ENCODE measurements around the gene CREBBP.
"Not testable (repeated sequence)": the region's sequence is repeated elsewhere in the genome, so short reads cannot be mapped to it uniquely, and the experiment has no call there.

CREBBP gene

DNA sequence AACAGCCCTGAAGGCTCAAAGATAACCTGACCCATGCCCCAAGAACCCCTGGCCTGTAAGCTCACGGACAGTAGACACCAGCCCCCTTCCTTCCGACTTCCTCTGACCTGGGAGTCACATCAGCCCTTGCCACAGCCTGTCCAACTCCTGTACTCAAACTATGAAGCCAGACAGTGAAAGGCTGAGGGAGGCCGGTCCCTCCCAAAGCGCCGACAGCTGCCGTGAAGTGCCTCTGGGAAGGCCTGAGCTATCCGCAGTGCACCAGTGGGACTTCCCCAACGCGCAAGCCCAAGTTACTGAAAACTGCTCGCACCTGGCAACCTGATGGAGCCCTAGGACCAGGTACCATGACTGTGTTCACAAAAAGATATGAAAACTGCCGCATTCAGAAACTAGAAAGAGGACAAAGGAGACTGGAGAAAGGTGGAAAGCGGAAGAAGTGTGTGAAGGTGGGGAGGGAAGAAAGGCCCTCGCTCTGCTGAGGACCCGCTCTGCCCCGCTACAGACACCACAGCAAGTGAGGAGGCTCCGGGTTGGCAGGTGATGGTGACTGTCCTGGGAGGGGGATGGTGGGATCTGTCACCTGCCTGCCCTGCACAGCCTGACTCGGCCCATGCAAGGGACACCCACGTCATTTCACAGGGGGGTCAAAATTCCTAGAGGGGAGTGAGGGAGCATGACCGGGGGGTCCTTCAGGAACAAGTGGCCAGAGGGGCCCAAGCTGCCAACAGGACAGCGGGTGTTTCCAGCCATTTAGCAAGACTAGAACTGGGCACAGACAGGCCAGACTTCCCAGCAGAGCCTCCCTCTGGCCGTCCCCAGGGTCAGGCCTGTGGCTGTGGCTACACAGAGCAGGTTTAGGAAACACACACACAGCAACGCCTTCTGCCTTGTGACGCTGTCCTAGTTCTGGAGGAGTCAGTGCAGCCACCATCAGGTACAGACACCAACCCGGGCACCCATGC, 150.1 kb downstream of the CREBBP start:
- no peak for DNase-seq

DNA sequence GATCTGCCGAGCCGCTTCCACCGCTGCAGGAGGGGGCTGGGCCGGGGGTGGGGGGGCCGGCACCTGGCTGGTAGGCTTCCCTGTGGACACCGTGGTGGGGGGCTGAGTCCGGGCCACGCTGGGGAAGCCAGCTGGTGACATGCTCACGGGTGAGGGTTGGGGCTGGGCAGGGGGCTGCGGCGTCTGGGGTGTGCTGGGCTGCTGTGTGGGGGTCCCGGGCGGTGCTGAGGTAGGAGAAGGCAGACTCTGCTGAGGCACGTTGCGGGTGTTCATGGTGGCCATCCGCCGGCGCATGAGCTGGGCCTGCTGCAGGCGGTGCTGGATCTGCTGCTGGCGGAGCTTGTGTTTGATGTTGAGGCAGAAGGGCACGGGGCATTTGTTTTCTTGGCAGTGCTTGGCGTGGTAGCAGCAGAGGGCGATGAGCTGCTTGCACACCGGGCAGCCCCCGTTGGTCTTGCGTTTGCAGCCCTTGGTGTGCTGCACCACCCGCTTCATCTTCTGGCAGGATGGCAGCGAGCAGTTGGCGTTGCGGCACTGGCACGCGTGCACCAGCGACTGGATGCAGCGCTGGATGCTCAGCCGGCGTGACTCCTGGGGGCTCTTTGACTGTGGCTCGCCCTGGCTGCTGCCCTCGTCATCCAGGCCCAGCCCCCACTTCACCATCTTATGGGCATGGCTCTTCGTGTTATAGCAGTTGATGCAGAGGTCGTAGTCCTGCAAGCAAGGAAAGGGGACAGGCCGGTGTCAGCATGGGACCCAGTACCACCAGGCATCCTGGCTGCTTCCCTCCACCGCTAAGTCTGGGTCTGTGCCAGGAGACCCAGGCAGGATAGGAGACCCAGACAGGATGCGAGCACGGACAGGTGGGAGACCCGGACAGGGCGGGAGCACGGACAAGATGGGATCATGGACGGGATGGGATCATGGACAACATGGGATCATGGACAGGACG, 151.1 kb downstream of the CREBBP start:
- no peak for DNase-seq

DNA sequence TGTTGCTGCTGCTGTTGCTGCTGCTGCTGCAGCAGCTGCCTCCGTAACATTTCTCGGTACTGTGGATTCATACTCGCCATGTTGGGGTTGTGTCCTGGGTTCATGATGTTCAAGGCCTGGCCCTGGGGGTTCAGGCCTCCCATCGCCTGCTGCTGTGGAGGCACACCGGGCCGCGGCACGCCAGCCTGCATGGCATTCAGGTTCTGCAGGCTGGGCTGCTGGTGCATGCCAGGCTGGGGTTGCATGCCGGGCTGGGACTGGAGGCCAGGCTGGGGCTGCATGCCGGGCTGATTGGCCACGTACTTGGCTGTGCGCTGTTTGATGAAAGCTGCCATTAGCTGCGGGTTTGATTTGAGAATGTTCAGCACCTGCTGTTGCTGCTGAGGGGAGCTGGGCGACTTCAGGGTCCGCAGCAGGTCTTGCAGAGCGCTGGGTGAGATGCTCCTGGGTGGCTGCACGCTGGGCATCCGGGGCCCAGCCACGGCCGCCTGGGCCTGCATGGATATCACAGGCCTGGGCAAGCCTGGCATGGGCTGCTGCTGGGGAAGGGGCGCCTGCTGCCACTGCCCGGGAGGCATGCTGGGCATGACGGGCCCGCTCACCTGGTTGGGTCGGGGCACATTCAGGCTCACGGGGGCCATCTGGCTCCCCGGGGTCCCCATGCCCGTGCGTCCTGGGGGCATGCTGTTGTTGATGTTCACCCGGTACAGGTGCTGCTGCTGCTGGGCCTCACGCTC, 151.9 kb downstream of the CREBBP start:
- DNase-seq = no peak

DNA sequence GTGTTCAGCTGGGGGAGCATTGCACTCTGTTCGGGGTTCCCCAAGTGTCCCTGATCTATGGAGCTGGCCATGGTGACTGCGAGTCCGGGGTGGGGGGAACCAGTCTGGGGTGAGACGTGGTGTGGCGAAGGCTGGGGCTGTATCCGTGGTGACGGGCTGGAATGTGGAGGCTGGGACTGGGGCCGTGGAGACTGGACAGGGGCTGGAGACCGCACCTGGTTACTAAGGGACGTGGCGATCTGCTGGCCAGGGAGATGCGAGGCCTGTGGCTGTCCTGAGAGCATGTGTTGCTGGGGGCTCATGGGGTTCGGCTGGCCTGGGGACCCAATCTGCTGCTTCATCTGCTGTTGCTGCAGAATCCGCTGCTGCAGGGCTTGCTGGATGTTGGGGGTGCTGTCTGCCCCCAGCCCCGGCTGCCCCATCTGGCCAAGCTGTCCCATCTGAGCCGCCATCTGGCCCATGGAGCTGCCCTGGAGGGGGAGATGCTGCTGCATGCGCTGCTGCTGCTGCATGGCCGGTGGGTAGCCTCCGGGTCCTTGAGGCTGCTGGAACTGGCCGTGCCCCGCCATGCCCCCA, 152.6 kb downstream of the CREBBP start:
- DNase-seq = no peak

DNA sequence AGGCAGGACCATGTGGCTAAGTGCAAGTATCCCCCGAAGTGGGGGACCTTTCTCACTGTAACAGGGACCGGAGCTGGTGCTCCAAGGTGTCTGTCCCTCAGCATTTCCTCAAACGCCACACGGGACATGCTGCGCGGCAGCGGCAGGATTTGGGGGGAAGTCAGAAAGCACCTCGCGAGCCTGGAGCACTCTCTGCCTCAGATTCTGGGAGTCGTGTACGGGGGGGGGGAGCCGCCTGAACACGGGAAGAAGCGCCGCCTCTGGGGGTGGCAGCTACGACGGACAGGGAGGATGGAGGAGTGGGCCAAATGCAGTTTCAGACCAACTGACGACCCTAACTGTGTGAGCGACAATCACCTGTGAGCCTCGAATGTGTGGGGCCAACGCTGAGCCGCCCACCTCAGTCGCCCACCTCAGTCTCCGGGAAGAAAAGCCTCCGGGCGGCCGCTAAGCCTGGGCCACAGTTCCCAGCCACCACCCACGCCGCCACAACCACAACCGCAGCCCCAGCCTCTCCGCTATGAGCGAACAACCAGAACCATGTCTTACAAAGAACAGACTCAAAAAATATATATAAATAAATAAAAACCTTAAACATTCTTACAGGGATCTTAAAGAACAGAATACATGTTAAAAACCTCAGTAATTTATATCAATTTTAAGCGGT, 154.4 kb downstream of the CREBBP start:
- no peak for DNase-seq

DNA sequence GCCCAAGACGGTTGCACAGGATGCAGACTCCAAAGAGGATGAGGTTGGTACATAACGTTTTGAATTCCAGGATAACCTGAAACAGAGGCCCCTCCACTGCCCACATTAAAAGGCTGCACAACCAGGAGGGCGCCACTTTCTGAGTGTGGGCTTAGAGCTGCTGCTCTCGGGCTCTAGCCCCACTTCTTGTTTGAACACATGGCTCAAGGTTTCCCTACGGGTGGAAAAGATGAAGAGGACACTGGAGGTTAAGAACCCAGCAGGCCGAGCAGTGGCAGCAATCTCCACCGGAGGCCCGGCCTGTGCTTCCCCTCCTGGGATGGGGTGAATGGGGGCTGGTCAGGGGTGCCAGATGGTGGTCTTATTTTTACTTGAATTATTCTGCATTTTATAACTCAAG, 155.2 kb downstream of the CREBBP start:
- DNase-seq = no peak

DNA sequence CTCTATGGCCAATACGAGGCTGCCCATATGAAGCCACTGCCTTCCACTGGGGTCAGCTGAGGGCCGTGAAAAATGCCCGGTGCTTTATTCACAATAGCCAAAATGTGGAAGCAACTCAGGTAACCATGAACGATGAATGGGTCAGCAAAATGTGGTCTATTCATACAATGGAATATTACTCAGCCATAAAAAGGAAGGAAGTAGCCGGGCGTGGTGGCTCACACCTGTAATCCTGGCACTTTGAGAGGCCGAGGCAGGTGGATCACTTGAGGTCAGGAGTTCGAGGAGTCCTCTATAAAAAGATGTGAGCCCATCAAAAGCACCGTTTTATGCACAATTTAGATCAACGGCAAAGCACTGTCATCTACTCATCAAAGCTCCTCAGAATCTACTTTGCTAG, 158.0 kb downstream of the CREBBP start:
- no peak for DNase-seq

DNA sequence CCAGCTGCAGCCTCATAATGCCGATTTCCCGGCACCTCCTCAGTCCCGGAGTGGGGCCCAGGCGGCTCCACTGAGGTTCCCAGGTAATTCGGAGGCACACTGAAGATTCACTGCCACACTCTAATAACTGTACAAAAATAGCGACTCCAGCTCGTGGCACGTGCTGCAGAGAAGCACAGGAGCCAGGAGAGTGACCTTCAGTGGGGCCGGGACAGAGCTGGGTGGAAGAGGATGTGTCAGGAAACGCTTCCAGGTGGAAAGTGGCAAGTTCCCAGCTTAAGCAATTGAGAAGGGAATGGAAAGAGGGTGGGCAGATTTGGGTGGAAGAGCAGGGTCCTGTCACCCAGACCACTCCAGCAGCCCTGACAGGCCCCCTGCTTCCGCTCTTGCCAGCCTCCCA, 160.1 kb downstream of the CREBBP start:
- DNase-seq = no peak

DNA sequence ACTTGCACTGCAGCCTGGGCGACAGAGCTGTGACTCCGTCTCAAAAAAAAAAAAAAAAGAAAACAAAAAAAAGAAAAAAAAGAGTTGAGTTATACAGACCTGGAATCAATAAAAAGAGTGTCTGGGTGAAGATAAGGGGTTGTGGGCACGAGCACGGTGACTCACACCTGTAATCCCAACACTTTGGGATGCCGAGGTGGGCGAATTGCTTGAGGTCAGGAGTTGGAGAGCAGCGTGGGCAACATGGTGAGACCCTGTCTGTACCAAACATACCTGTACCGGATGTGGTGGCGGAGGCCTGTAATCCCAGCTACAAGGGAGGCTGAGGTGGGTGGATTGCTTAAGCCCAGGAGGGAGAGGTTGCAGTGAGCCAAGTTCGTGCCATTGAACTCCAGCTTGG, 161.9 kb downstream of the CREBBP start:
- no peak for DNase-seq

DNA sequence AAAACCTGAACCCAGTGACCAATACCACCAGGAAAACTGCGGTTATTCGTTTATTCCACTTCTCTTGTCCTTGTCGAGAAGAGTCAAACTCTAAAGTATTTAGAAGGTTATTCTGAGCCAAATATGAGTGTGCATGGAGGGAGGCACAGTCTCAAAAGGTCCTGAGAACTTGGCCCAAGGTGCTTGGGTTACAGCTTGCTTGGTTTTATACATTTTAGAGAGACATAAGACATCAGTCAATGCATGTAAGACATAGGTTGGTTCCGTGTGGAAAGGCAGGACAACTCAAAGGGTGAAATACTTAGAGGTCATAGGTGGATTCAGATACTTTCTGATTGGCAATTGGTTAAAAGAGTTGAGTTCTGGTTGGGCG, 162.5 kb downstream of the CREBBP start:
- DNase-seq = no peak

DNA sequence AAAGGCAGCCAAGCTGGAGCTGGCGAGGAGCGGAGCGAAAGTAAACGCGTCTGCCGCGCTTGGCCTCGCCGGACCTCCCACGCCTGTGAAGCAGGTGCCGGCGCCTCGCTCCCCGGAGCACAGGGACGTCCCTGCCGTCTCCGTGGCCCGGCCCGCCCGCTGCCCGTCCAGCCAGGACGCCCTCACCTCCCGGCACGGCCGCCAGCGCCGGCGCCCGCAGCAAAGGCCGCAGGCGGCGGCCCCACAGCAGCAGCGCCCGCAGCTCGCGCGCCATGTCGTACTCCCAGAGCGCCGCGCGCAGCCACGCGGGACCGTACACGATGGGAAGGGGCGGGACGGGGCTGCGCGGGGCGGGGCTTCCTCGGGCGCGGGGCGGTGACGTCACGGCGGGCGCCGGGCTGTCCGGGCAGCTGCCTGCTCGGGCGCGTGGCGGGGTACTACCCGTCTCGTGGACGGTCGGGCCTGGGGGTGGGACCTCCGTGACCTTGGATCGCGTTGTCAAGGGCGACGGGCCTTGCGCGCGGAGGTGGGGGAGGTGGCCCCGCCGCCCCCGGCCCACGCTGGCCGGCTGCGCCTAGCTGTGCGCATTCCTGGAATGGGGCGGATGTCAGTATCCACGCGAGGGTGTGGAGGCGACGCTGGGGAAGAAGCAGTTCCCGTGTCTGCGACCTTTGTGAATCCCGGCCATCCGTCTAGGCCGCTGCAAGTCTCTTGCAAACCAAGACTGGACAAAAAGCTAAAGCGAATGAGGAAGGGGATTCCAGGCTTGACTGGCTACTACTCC, 163.1 kb downstream of the CREBBP start, which contains the start of gene TRAP1:
TRAP1 (minus strand) TSS at position 290 of the 784 bp plus-strand sequence; CDS start at position 274, 16 bp downstream.
- DNase-seq = peak; percentile 68

DNA sequence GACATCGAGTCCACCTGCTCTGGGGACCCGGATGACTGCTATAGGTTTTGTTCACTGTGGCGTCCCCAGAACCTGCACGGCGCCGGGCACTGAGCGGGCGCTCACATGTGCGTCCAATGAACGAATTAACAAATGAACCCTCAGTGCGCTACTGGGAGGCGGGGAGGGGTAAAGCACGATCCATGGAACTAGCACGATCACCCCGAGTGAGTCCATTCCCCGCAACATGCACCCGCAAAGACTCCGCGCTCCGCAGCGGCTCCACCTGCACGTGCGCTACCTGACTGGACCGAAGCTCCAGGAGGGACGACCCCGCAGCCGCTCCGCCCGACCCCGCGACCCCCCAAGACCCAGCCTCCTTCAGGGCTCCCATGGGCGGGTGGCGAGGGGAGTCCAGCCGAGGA, 163.7 kb downstream of the CREBBP start:
- no peak for DNase-seq

DNA sequence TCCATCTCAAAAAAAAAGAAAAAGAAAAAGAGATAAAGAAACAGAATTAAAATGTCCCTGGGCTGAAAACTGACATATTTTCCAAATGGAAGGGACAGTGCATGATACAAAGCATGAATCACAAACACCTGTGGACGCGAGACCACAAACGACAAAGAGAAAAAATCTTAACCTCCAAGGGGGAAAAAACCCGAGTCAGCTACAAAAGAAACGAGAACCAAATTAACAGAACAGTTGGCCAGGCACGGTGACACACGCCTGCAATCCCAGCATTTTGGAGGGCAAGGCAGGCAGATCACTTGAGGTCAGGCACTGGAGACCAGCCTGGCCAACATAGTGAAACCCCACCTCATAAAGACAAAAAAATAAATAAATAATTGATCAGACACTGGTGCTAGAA, 165.1 kb downstream of the CREBBP start:
- no peak for DNase-seq

DNA sequence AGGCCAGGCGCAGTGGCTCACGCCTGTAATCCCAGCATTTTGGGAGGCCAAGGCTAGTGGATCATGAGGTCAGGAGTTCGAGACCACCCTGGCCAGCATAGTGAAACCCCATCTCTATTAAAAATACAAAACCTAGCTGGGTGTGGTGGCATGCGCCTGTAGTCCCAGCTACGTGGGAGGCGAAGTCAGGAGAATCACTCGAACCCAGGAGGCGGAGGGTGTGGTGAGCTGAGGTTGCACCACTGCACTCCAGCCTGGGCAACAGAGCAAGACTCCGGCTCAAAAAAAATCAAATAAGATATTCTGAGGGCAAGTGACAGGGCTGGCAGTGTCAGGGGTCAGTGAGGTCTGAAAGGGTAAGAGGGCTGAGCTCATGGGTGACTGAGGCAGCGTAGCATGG, 166.1 kb downstream of the CREBBP start:
- DNase-seq = not testable (repeated sequence)

DNA sequence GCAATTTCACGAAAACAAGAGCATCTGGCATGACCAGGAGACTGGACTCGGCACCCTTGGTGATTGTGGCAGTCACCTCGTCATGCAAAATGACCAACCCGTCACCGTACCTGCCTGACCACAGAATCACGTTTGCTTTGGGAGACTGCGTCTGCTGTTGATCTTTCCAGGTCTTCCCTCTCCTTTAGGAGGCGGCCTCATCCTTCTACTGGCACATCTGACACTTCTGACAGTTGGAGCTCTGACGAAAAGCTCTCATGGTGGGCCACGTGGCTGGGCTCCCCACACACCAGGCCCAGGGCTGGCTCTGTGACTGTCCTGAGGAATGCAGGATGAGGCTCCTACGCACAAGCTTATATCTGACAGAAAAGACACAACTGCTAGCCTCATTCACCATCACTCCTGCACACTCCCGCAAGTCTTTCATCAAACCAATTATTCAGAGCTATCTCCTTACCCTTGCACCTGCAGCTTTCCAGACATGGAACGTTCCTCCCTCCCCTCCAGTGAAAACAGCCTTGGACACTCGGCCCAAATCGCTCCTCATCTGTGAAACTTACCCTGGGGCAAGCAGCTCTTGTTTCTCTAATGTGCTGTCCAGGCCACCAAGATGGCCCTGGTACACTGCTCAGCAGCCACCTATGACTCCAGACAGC, 166.8 kb downstream of the CREBBP start:
- DNase-seq = no peak

DNA sequence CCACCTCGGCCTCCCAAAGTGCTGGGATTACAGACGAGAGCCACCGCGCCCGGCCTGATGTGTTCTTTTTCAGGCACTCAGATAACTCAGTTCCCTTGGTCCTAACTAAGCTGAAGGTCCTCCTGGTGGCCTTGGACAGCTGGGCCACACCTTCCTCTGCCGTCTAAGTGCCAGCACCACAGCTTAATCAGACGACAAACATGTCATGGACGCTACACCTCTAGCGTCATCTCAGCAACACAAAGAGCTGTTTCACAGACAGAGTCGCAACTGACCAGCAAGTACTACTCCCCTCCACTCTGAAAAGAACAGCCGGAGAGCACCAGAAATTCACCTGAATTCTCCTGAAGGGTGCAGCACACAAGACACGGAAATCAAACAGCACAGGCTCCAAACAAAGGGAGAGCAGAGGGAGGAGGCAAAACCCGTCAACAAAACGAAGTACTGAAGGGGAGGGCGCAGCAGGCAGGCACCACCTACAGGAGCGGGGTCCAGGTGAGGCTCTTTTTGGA, 167.6 kb downstream of the CREBBP start:
- no peak for DNase-seq

DNA sequence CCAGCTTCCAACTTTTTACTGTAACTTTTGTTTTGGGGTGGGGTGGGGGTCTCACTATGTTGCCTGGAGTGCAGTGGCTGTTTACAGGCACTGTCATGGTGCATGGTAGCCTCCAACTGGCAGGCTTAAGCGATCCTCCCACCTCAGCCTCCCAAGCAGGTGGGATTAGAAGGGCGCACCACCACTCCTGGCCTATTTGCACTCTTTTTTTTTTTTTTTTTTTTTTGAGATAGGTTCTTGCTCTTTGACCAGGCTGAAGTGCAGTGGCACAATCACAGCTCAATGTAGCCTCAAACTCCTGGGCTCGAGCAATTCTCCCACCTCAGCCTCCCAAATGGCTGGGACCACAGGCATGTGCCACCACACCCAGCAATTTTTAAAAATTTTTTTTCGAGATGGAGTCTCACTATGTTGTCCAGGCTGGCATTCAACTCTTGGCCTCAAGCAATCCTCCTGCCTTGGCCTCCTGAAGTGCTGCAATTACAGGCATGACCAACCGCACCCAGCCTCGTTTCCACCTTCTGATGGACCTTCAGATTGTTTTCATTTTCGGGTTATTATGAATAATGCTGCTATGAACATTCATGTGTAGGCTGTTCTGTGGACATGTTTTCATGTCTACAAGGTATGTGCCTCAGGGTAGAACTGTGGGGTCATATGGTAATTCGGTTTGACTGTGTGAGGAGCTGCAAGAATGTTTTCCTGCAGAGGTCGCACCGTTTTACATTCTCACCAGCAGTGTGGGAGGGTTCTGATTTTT, 174.1 kb downstream of the CREBBP start:
- DNase-seq = no peak

DNA sequence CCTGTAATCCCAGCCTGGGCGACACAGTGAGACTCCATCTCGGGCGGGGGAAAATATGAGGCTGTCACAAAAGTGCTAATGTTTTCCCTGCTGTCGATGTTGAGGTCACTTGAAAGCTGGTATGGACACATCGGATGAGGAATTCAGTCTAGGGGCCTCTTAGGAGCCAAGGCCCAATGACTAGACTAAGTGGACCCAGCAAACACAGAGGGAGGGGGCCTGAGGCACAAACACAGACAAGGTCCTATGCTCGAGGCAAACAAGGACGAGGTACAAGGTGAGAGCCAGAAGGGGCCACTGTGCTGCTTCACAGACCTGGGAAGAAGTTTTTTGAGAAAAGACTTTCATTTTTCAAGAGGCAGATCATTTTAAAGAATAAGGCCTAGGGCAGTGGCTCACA, 178.4 kb downstream of the CREBBP start:
- no peak for DNase-seq

DNA sequence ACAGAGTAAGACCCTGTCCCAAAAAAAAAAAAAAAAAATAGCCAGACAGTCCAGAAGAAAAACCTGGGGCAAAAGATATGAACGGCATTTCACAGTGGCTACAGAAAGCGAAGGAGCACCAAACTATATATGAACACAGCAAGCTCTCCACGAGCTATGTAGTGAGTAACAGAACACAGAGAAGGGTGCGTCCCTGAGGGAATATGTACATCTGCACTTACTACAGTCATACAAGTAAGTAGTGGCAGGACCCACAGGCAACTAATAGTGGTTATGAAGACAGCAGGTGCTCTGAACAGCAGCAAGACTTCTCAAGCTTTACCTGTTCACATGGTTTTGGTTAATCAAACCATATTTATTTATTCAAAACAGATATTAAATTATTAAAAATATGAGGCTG, 179.0 kb downstream of the CREBBP start:
- no peak for DNase-seq

DNA sequence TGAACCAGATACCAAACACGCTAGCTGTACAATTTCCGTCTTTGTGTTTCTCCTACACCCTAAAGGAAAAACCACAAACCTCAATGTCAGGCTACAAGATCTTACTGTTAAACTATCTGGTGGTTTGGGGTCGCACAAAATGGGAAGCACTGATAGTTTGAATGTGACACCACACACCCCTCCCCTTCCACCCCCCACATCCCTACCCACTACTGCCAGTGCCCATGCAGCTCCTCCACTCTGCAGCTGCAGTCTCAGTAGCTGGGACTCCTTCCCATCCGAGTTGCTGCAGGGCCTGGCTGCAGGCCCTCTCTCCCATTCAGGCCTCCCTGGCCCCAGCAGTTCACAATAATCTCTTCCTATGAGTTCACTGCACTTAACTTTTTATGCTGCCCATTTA, 181.6 kb downstream of the CREBBP start:
- no peak for DNase-seq
